Mammary epithelial cell (primary cell): ENCODE measurements around the gene GH1.

ENCODE experiments used
- EZH2 ChIP-seq: IDR thresholded peaks from 2 replicates; pipeline ENCODE4 v1.6.1; 2012; ENCODE audit warnings: low read length, inconsistent platforms, borderline replicate concordance
- TF ChIP-seq, protein P1 (sequence below), 2 donors: IDR thresholded peaks in 1 of 2; conservative IDR thresholded peaks in 1 of 2; 2 replicates each; pipeline ENCODE4 v1.5.1; 2011 to 2012; ENCODE audit warnings: inconsistent platforms in 2 of 2, low read length in 2 of 2, mild to moderate bottlenecking in 2 of 2, control low read depth in 1 of 2, low read depth in 1 of 2; ENCODE audit not compliant: insufficient read depth in 1 of 2; ENCODE audit errors: extremely low read depth in 1 of 2

DNA sequence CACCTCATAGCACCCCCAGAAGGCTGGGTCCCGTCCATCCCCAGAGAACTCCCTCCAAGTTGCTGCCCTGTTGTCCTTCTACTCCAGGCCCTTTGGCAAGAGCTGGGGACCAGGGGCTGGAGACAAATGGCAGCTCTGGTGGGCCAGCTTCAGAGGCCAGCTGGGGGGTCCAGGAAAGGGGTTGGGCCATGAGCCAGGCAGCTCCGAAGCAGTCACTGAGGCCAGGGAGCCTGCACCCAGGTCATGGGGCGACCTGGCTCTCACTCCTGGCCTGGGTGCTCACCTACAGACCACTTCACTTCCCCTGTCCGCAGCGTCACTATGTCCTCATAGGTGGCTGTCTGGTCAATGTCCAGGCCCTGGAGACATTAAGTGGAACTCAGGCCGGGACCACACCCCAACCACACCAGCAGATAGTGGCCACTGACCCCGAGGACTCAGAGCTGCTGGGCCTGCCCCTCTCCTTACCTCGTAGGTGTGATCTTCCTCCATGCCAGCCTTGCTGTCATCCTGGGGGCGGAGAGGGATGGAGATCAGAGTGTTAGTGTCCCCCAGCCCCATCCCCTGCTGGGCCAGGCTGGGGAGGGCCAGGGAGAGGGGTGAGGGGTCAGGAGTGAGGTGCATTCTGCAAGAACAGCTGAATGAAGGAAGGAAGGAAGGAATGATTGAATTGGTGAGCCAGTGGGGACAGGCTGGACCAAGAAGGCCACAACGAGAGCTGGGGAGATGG lies 10.5 kb upstream of the GH1 start:
- TF ChIP-seq, protein P1, sequence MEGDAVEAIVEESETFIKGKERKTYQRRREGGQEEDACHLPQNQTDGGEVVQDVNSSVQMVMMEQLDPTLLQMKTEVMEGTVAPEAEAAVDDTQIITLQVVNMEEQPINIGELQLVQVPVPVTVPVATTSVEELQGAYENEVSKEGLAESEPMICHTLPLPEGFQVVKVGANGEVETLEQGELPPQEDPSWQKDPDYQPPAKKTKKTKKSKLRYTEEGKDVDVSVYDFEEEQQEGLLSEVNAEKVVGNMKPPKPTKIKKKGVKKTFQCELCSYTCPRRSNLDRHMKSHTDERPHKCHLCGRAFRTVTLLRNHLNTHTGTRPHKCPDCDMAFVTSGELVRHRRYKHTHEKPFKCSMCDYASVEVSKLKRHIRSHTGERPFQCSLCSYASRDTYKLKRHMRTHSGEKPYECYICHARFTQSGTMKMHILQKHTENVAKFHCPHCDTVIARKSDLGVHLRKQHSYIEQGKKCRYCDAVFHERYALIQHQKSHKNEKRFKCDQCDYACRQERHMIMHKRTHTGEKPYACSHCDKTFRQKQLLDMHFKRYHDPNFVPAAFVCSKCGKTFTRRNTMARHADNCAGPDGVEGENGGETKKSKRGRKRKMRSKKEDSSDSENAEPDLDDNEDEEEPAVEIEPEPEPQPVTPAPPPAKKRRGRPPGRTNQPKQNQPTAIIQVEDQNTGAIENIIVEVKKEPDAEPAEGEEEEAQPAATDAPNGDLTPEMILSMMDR (conservative IDR thresholded peaks at IDR 0.05 in 1 of 2, IDR thresholded peaks at IDR 0.05 in 1 of 2; ENCODE audit: extremely low read depth in 1 of 2, insufficient read depth in 1 of 2, low read depth in 1 of 2, low read length in 2 of 2): no peak
- no peak for TF ChIP-seq EZH2
